HepG2 (cell line): Measurements from ENCODE around the gene TRIM67. TPM values are rescaled to one million over a fixed set of nuclear protein-coding genes. Genes with fewer than 3 reads are reported as not detected.
A peak's percentile ranks its signal among the peaks of the same experiment; 100 is the strongest.

ENCODE experiments used
- ATAC-seq: fragments of 200-7000 bp; cut with Tn5 transposase; 3 replicates; pipeline ENCODE4 v1.9.1; 2020; ENCODE audit warnings: mild to moderate bottlenecking, moderate library complexity
- Bru-seq: library from RNA; stranded (reverse); fragments of 400-500 nt; gene quantifications from one replicate; lab custom pipeline; 2021; lab: Mats Ljungman, UMichigan
- BruChase-seq, 2 experiments: library from RNA; stranded (reverse); fragments of 400-500 nt; gene quantifications; one replicate each; lab custom pipeline; 2021; lab: Mats Ljungman, UMichigan
- BruUV-seq: library from RNA; stranded (reverse); fragments of 400-500 nt; replicated peaks from 2 replicates; lab custom pipeline; 2021; lab: Mats Ljungman, UMichigan
- CTCF ChIA-PET: fragments of 300-600 bp; formaldehyde crosslinking; extraction: SDS; loops from one replicate; lab custom pipeline; 2021; ENCODE audit warnings: low total read pairs, inconsistent platforms, low intra/inter-chr PET ratio; lab: Yijun Ruan, JAX
- POLR2A ChIA-PET: fragments of 350-600 bp; sonication (Branson Sonifier 250); formaldehyde crosslinking; loops from one replicate; lab custom pipeline; 2020; ENCODE audit warnings: antibody characterized with exemption, inconsistent platforms; lab: Yijun Ruan, JAX
- DNase-seq: peaks from one replicate; pipeline ENCODE4 v3.0.0-alpha.2; 2015; ENCODE audit warnings: low spot score
- FAIRE-seq: peaks from 3 replicates; lab custom pipeline; 2011; peaks lifted over from hg19 to GRCh38; lab: Jason Lieb, UNC
- H2AFZ ChIP-seq: one replicate; pipeline ENCODE4 v1.6.1; 2011; ENCODE audit warnings: low read length, inconsistent platforms
- H3K27ac ChIP-seq: fragments of 300-600 bp; 3 replicates; pipeline ENCODE4 v1.8.0; 2011; ENCODE audit warnings: mixed run types, mild to moderate bottlenecking, mixed read lengths, low read length, inconsistent platforms; ENCODE audit not compliant: insufficient read depth; ENCODE audit errors: extremely low read length
- H3K27me3 ChIP-seq, 2 experiments: fragments of 200-600 bp in 1 of 2; 2 replicates in 1 of 2; 3 replicates in 1 of 2; pipeline versions ENCODE4 v1.6.0 to v1.8.0; 2011; ENCODE audit warnings: low read length in 2 of 2, mild to moderate bottlenecking in 2 of 2, moderate library complexity in 2 of 2, inconsistent platforms in 1 of 2; ENCODE audit not compliant: insufficient read depth in 2 of 2, control insufficient read depth in 1 of 2
- H3K36me3 ChIP-seq, 2 experiments: fragments of 200-600 bp in 1 of 2; replicated peaks in 1 of 2; 2 replicates in 1 of 2; 3 replicates in 1 of 2; pipeline versions ENCODE4 v1.5.1 to v1.8.0; 2011; ENCODE audit warnings: low read length in 2 of 2, inconsistent platforms in 1 of 2; ENCODE audit not compliant: insufficient read depth in 2 of 2, control insufficient read depth in 1 of 2
- H3K4me1 ChIP-seq: 2 replicates; pipeline ENCODE4 v1.5.1; 2012; ENCODE audit warnings: low read length, inconsistent platforms; ENCODE audit not compliant: insufficient read depth
- H3K4me2 ChIP-seq: 2 replicates; pipeline ENCODE4 v1.6.0; 2011; ENCODE audit warnings: low read depth, low read length, inconsistent platforms
- H3K4me3 ChIP-seq, 3 experiments: fragments of 200-600 bp in 1 of 3; sonication (generic), shearing (Covaris generic) in 1 of 3; replicated peaks in 1 of 3; 2 replicates each; pipeline ENCODE4 v1.5.1; 2011 to 2016; ENCODE audit warnings: low read length in 3 of 3, inconsistent platforms in 2 of 3, low read depth in 2 of 3, mild to moderate bottlenecking in 2 of 3, control low read depth in 1 of 3, mixed read lengths in 1 of 3; ENCODE audit not compliant: insufficient read depth in 1 of 3
- H3K79me2 ChIP-seq: one replicate; pipeline ENCODE4 v1.6.1; 2011; ENCODE audit warnings: low read length, inconsistent platforms; ENCODE audit not compliant: insufficient read depth
- H3K9ac ChIP-seq: 2 replicates; pipeline ENCODE4 v1.6.0; 2011; ENCODE audit warnings: mild to moderate bottlenecking, low read depth, low read length, inconsistent platforms; ENCODE audit not compliant: insufficient read depth
- H3K9me3 ChIP-seq: 2 replicates; pipeline ENCODE4 v1.5.1; 2012; ENCODE audit warnings: mild to moderate bottlenecking, low read length
- H4K20me1 ChIP-seq: 2 replicates; pipeline ENCODE4 v1.6.0; 2011; ENCODE audit warnings: inconsistent platforms, mild to moderate bottlenecking, low read length, moderate library complexity; ENCODE audit not compliant: insufficient read depth
- EHMT2 ChIP-seq: fragments of 200-600 bp; sonication (generic); IDR thresholded peaks from 2 replicates; pipeline ENCODE4 v1.7.0; 2017; ENCODE audit warnings: antibody characterized with exemption, low read depth, low read length, borderline replicate concordance
- HNRNPK ChIP-seq: fragments of 200-400 bp; formaldehyde crosslinking; IDR thresholded peaks from 2 replicates; pipeline ENCODE4 v1.6.1; 2018; ENCODE audit warnings: low read length, low read depth, moderate library complexity, mild to moderate bottlenecking; ENCODE audit not compliant: poor library complexity, severe bottlenecking
- HOXA5 ChIP-seq: sonication (generic); formaldehyde crosslinking; IDR thresholded peaks from 2 replicates; pipeline ENCODE4 v1.4.0; 2020; ENCODE audit warnings: missing genetic modification reagents
- MAZ ChIP-seq, 2 experiments: sonication (generic) in 1 of 2; formaldehyde crosslinking in 1 of 2; IDR thresholded peaks; 2 replicates each; pipeline versions ENCODE4 v1.5.0 to v1.6.1; 2012 to 2020; ENCODE audit warnings: low read depth in 2 of 2, mild to moderate bottlenecking in 2 of 2, borderline replicate concordance in 1 of 2, improper control_type of control experiment in 1 of 2, low read length in 1 of 2, missing genetic modification reagents in 1 of 2, moderate library complexity in 1 of 2
- NCOA1 ChIP-seq: sonication (generic); formaldehyde crosslinking; IDR thresholded peaks from 2 replicates; pipeline ENCODE4 v1.9.0; 2021; ENCODE audit warnings: missing genetic modification reagents
- NFKB2 ChIP-seq: sonication (generic); formaldehyde crosslinking; IDR thresholded peaks from 2 replicates; pipeline ENCODE4 v1.4.0; 2020; ENCODE audit warnings: missing genetic modification reagents, borderline replicate concordance
- NFYB ChIP-seq: sonication (generic); formaldehyde crosslinking; IDR thresholded peaks from 2 replicates; pipeline ENCODE4 v1.4.0; 2020; ENCODE audit warnings: missing genetic modification reagents
- PHB2 ChIP-seq: fragments of 450-650 bp; IDR thresholded peaks from 2 replicates; pipeline ENCODE4 v1.6.1; 2018; ENCODE audit not compliant: partially characterized antibody
- RFX5 ChIP-seq: IDR thresholded peaks from 2 replicates; pipeline ENCODE4 v1.6.1; 2011; ENCODE audit warnings: low read depth, low read length, improper control_type of control experiment
- TFAP4 ChIP-seq: sonication (generic); IDR thresholded peaks from 2 replicates; pipeline ENCODE4 v1.6.1; 2016; ENCODE audit warnings: low read depth, borderline replicate concordance
- ZBTB20 ChIP-seq: sonication (generic); formaldehyde crosslinking; IDR thresholded peaks from 2 replicates; pipeline ENCODE4 v1.8.1; 2023; ENCODE audit warnings: missing genetic modification reagents, low read depth, mild to moderate bottlenecking, borderline replicate concordance
- ZNF10 ChIP-seq: sonication (generic); formaldehyde crosslinking; IDR thresholded peaks from 2 replicates; pipeline ENCODE4 v1.4.0; 2020; ENCODE audit warnings: mild to moderate bottlenecking, low read depth, missing genetic modification reagents, borderline replicate concordance
- ZNF143 ChIP-seq: sonication (generic); formaldehyde crosslinking; IDR thresholded peaks from 2 replicates; pipeline ENCODE4 v1.4.0; 2020; ENCODE audit warnings: missing genetic modification reagents
- ZNF160 ChIP-seq: sonication (generic); formaldehyde crosslinking; IDR thresholded peaks from 2 replicates; pipeline ENCODE4 v1.8.0; 2022; ENCODE audit warnings: mild to moderate bottlenecking, inconsistent platforms, missing genetic modification reagents
- ZNF207 ChIP-seq: fragments of 450-650 bp; IDR thresholded peaks from 2 replicates; pipeline ENCODE4 v1.6.1; 2016; ENCODE audit warnings: antibody characterized with exemption, borderline replicate concordance
- ZNF430 ChIP-seq: sonication (generic); formaldehyde crosslinking; IDR thresholded peaks from 2 replicates; pipeline ENCODE4 v1.9.0; 2021; ENCODE audit warnings: mild to moderate bottlenecking, missing genetic modification reagents
- ZNF510 ChIP-seq: sonication (generic); formaldehyde crosslinking; IDR thresholded peaks from 2 replicates; pipeline ENCODE4 v1.4.0; 2020; ENCODE audit warnings: low read depth, mild to moderate bottlenecking, missing genetic modification reagents
- ZNF549 ChIP-seq: sonication (generic); formaldehyde crosslinking; IDR thresholded peaks from 2 replicates; pipeline ENCODE4 v1.5.0; 2020; ENCODE audit warnings: missing genetic modification reagents
- ZNF616 ChIP-seq: sonication (generic); formaldehyde crosslinking; IDR thresholded peaks from 2 replicates; pipeline ENCODE4 v1.5.0; 2020; ENCODE audit warnings: low read depth, mild to moderate bottlenecking, missing genetic modification reagents
- ZNF644 ChIP-seq: IDR thresholded peaks from 2 replicates; pipeline ENCODE4 v1.6.1; 2016; ENCODE audit warnings: low read depth
- ZNF713 ChIP-seq: sonication (generic); formaldehyde crosslinking; IDR thresholded peaks from 2 replicates; pipeline ENCODE4 v1.4.0; 2020; ENCODE audit warnings: mild to moderate bottlenecking, missing genetic modification reagents
- WGBS: methylation state at CpG from one replicate; pipeline ENCODE4 v1.1.6; 2017; ENCODE audit warnings: low lambda C conversion rate; 5-methylcytosine and 5-hydroxymethylcytosine counted together
- in situ Hi-C: cut with HindIII; loops from 2 replicates; pipeline ENCODE4 v1.10.0; 2017; ENCODE audit warnings: low pct_unique_long_range_greater_than_20kb; ENCODE audit not compliant: extremely low pct_ligation_motif_present
- intact Hi-C: fragments of 100-400 bp; cut with micrococcal nuclease; formaldehyde crosslinking; loops from one replicate; pipeline ENCODE4 v1.10.0; 2022; ENCODE audit not compliant: unreplicated experiment
- long read RNA-seq, 2 experiments: library from RNA in 1 of 2; library from polyadenylated mRNA in 1 of 2; stranded (forward) in 1 of 2; unstranded in 1 of 2; transcript quantifications; one replicate each; pipeline ENCODE4 v2.0.0, GENCODE V29; 2019 to 2022
- polyA minus RNA-seq, 3 experiments: library from RNA; depleted of rRNA, polyadenylated mRNA; stranded (reverse); fragments of >200 nt; gene quantifications; 2 replicates each; pipeline ENCODE4 v1.2.3, GENCODE V29; 2011; ENCODE audit warnings: low replicate concordance in 1 of 3
- polyA plus RNA-seq, 8 experiments: library from polyadenylated mRNA; depleted of rRNA in 3 of 8; stranded (reverse) in 7 of 8; unstranded in 1 of 8; fragments of >200 nt; fragmentation: Illumina TruSeq in 4 of 8; extraction: Trizol in 4 of 8; gene quantifications; 2 replicates each; pipeline versions ENCODE4 v1.2.1 to v1.2.3, GENCODE V29; 2011 to 2016; ENCODE audit warnings: low read depth in 4 of 8, missing spikeins in 1 of 8, mixed read lengths in 1 of 8; ENCODE audit not compliant: insufficient read depth in 1 of 8
- total RNA-seq, 5 experiments: library from RNA; depleted of rRNA; stranded (reverse); fragments of >200 nt; fragmentation: Illumina TruSeq; extraction: Trizol; gene quantifications; 2 replicates each; pipeline ENCODE4 v1.2.3, GENCODE V29; 2016; ENCODE audit warnings: low read depth in 1 of 5

The TRIM67 gene
- total RNA-seq (2016; rRNA removed; fragmentation: Illumina TruSeq; extraction: Trizol) (not detected in 2 replicates), polyA plus RNA-seq (2011; rRNA removed) (under 0.01 TPM in 1 of 2 replicates, not detected in the other), polyA minus RNA-seq (2011; rRNA and poly(A)+ RNA removed; ENCODE audit: low replicate concordance) (0.04 TPM in 1 of 2 replicates, not detected in the other), Bru-seq, nascent RNA (percentile 13 among the genes with signal in this experiment), BruChase-seq, experiment 1, labeled RNA remaining after a 6-hour chase (percentile 8 among the genes with signal in this experiment), BruChase-seq, experiment 2, labeled RNA remaining after a 2-hour chase (percentile 7 among the genes with signal in this experiment)
- total RNA-seq (2016; cell fraction: cytosol; rRNA removed; fragmentation: Illumina TruSeq; extraction: Trizol; ENCODE audit: low read depth): not detected in 2 replicates
- total RNA-seq (2016; cell fraction: insoluble cytoplasmic fraction; rRNA removed; fragmentation: Illumina TruSeq; extraction: Trizol): not detected in 2 replicates
- total RNA-seq (2016; cell fraction: membrane; rRNA removed; fragmentation: Illumina TruSeq; extraction: Trizol): 0.03 TPM in 1 of 2 replicates, not detected in the other
- total RNA-seq (2016; cell fraction: nucleus; rRNA removed; fragmentation: Illumina TruSeq; extraction: Trizol): not detected in 2 replicates
- polyA plus RNA-seq (2011; cell fraction: cytosol; rRNA removed): not detected in 2 replicates
- 0.02 TPM in 1 of 2 replicates, not detected in the other for polyA plus RNA-seq (2011; cell fraction: nucleus; rRNA removed)
- polyA plus RNA-seq (2012): 0.03 TPM in 2 replicates
- polyA plus RNA-seq (2016; cell fraction: cytosol; fragmentation: Illumina TruSeq; extraction: Trizol; ENCODE audit: low read depth): not detected in 2 replicates
- not detected in 2 replicates for polyA plus RNA-seq (2016; cell fraction: insoluble cytoplasmic fraction; fragmentation: Illumina TruSeq; extraction: Trizol; ENCODE audit: low read depth)
- polyA plus RNA-seq (2016; cell fraction: membrane; fragmentation: Illumina TruSeq; extraction: Trizol; ENCODE audit: low read depth): not detected in 2 replicates
- polyA plus RNA-seq (2016; cell fraction: nucleus; fragmentation: Illumina TruSeq; extraction: Trizol; ENCODE audit: insufficient read depth, low read depth): not detected in 2 replicates
- polyA minus RNA-seq (2011; cell fraction: cytosol; rRNA and poly(A)+ RNA removed): not detected in 2 replicates
- polyA minus RNA-seq (2011; cell fraction: nucleus; rRNA and poly(A)+ RNA removed): under 0.01 TPM in 2 replicates
- long read RNA-seq, experiment 1: 0 reads
- long read RNA-seq, experiment 2: 0 reads

GRCh38 chr1:231161667-231162296 lies at the start of gene TRIM67:
TSS of gene TRIM67 (plus strand) at chr1:231162058. CDS start at chr1:231162970, 912 bp downstream.
- ChIA-PET POLR2A (no interaction called here), CTCF (no interaction called here)
- Histone ChIP-seq H3K36me3 (no peaks in the 10 kb centered on the region), H3K4me3 (peak within 1 kb of the TSS; percentile 26 to 72 (median 40); a peak in 5 of 6 replicates), H3K27ac (no peak within 1 kb of the TSS), H3K4me2 (peak within 1 kb of the TSS; percentile 68), H3K79me2 (no peaks in the 10 kb centered on the region), H3K27me3 (peaks cover 0 to 23% of the 10 kb centered on the region in 2 experiments; a peak in 3 of 5 replicates), H2AFZ (no peak within 1 kb of the TSS), H4K20me1 (no peaks in the 10 kb centered on the region), H3K4me1 (peaks cover 13% of the 10 kb centered on the region), H3K9me3 (no peaks in the 10 kb centered on the region), H3K9ac (no peak within 1 kb of the TSS)
- DNase-seq (peak; percentile 7), FAIRE-seq (no peak), ATAC-seq (peak; percentile 87)
- intact Hi-C loops (loop anchor here (1.0 to 5.0 kb wide), 2 partner anchors 34 to 194 kb away; no protein-coding TSS in a partner anchor), in situ Hi-C loops (no loop called here)
- no TSS peak for BruUV-seq
- 10% methylated on average over 13 of the region's 42 CpGs for WGBS
- peak; percentile 77 for TF ChIP-seq HNRNPK
- TF ChIP-seq RFX5: no peak
- TF ChIP-seq TFAP4: no peak
- TF ChIP-seq ZNF10 (CRISPR knock-in tag): no peak
- TF ChIP-seq ZNF143 (CRISPR knock-in tag): no peak
- no peak for TF ChIP-seq ZNF510 (CRISPR knock-in tag)
- no peak for TF ChIP-seq PHB2
- no peak for TF ChIP-seq ZNF207
- no peak for TF ChIP-seq ZBTB20 (CRISPR knock-in tag)
- no peak for TF ChIP-seq ZNF644 (CRISPR knock-in tag)
- TF ChIP-seq ZNF160 (CRISPR knock-in tag): no peak
- TF ChIP-seq NCOA1 (CRISPR knock-in tag): no peak
- TF ChIP-seq ZNF616 (CRISPR knock-in tag): no peak
- TF ChIP-seq ZNF549: no peak
- TF ChIP-seq ZNF713: no peak
- no peak for TF ChIP-seq NFKB2 (CRISPR knock-in tag)
- no peak for TF ChIP-seq NFYB (CRISPR knock-in tag)
- TF ChIP-seq ZNF430 (CRISPR knock-in tag): no peak
- TF ChIP-seq EHMT2: no peak
- 0 out of 2 replicates have a peak, but pooled peaks have one; percentile 22 for TF ChIP-seq MAZ (IDR thresholded peaks at IDR 0.05; ENCODE audit: borderline replicate concordance, low read depth, low read length)
- TF ChIP-seq MAZ (CRISPR knock-in tag; IDR thresholded peaks at IDR 0.05; ENCODE audit: low read depth): no peak
- no peak for TF ChIP-seq HOXA5
